Measurements from ENCODE around the gene CTU2.

DNA sequence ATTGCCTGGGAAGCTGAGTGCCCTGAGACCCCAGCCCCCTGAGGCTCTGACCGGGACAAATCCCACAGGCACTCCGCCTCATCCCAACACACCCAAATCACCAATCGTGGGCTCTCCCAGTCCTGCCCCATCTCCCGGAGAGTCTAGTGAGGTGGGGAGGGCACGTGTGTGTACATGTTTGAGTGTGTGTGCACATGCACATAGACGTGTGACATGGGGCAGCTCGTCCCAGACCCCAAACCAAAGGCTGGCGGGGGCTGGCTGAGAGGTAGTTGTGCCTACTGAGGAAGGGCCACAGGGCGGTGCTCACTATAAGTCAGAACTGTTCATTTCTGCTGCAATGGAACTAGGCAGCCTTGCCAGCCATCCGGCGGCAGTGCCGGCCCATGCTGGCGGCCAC is 28.6 kb upstream of the CTU2 start:
- TF ChIP-seq CTCF (IDR thresholded peaks at IDR 0.05; ENCODE audit: low read length), result no peak
- TF ChIP-seq EZH2 (IDR thresholded peaks at IDR 0.05; ENCODE audit: borderline replicate concordance, low read length), result no peak
